ENCODE results near the gene METTL26. TPM values are rescaled to one million over a fixed set of nuclear protein-coding genes. Genes with fewer than 3 reads are reported as not detected.

METTL26 gene
- total RNA-seq, 1 donor from 2014 or later: 73.2 TPM

GRCh38 chr16:658679-659571 lies 22.8 kb upstream of the METTL26 start:
- no peak overlapping the region for H3K27ac Mint-ChIP-seq
- TF ChIP-seq CTCF (IDR thresholded peaks at IDR 0.05; ENCODE audit: unreplicated experiment): no peak
- no peak overlapping the region for H3K4me3 Mint-ChIP-seq
- no peaks in the 10 kb centered on the region for H3K36me3 Mint-ChIP-seq
- DNase-seq (ENCODE audit: low spot score in 2 of 2, unreplicated experiment in 2 of 2): no peak
- peaks cover 5% of the 10 kb centered on the region for H3K4me1 Mint-ChIP-seq
- H3K9me3 Mint-ChIP-seq: no peaks in the 10 kb centered on the region
- H3K27me3 Mint-ChIP-seq (ENCODE audit: low read depth): no peaks in the 10 kb centered on the region

GRCh38 chr16:657487-657886 lies 21.4 kb upstream of the METTL26 start:
- DNase-seq (ENCODE audit: low spot score in 2 of 2, unreplicated experiment in 2 of 2): no peak
- no peak for TF ChIP-seq CTCF (IDR thresholded peaks at IDR 0.05; ENCODE audit: unreplicated experiment)
- no peak overlapping the region for H3K4me3 Mint-ChIP-seq

GRCh38 chr16:654034-654433 lies 17.9 kb upstream of the METTL26 start:
- no peak for DNase-seq (ENCODE audit: low spot score in 2 of 2, unreplicated experiment in 2 of 2)
- Mint-ChIP-seq H3K4me1 (peaks cover 3% of the 10 kb centered on the region), H3K4me3 (no peak overlapping the region), H3K27me3 (ENCODE audit: low read depth) (no peaks in the 10 kb centered on the region), H3K36me3 (no peaks in the 10 kb centered on the region), H3K27ac (no peak overlapping the region), H3K9me3 (no peaks in the 10 kb centered on the region)
- no peak for TF ChIP-seq CTCF (IDR thresholded peaks at IDR 0.05; ENCODE audit: unreplicated experiment)

More at GRCh38 chr16:657487-657886, 21.4 kb upstream of the METTL26 start:
- Mint-ChIP-seq H3K27me3 (ENCODE audit: low read depth) (no peaks in the 10 kb centered on the region), H3K9me3 (no peaks in the 10 kb centered on the region), H3K4me1 (peaks cover 5% of the 10 kb centered on the region), H3K27ac (no peak overlapping the region), H3K36me3 (no peaks in the 10 kb centered on the region)

- no peaks in the 10 kb centered on the region for H3K9me3 Mint-ChIP-seq
- no peak overlapping the region for H3K4me3 Mint-ChIP-seq
- H3K27me3 Mint-ChIP-seq (ENCODE audit: low read depth): no peaks in the 10 kb centered on the region
- no peak overlapping the region for H3K27ac Mint-ChIP-seq
- DNase-seq (ENCODE audit: low spot score in 2 of 2, unreplicated experiment in 2 of 2): no peak
- no peak for TF ChIP-seq CTCF (IDR thresholded peaks at IDR 0.05; ENCODE audit: unreplicated experiment)
- no peaks in the 10 kb centered on the region for H3K36me3 Mint-ChIP-seq
- H3K4me1 Mint-ChIP-seq: peaks cover 11% of the 10 kb centered on the region
Measured at GRCh38 chr16:652454-653305, 16.6 kb upstream of the METTL26 start.

- peak overlapping the region; percentile 42 for H3K4me3 Mint-ChIP-seq
- no peaks in the 10 kb centered on the region for H3K36me3 Mint-ChIP-seq
- no peak for TF ChIP-seq CTCF (IDR thresholded peaks at IDR 0.05; ENCODE audit: unreplicated experiment)
Measured at GRCh38 chr16:651844-652243, 15.7 kb upstream of the METTL26 start.

More at GRCh38 chr16:651844-652243, 15.7 kb upstream of the METTL26 start:
- peaks cover 11% of the 10 kb centered on the region for H3K4me1 Mint-ChIP-seq
- no peak overlapping the region for H3K27ac Mint-ChIP-seq
- no peaks in the 10 kb centered on the region for H3K9me3 Mint-ChIP-seq
- DNase-seq (ENCODE audit: low spot score in 2 of 2, unreplicated experiment in 2 of 2): no peak
- no peaks in the 10 kb centered on the region for H3K27me3 Mint-ChIP-seq (ENCODE audit: low read depth)

Measured in mesothelial cell of epicardium (in vitro differentiated cells).